Effector memory CD8-positive, alpha-beta T cell (primary cell): ENCODE data around the gene CCNK.

ENCODE experiments used
- ATAC-seq: fragments of 150-1000 bp; cut with Tn5 transposase; replicated peaks from 2 replicates; pipeline ENCODE4 v1.10.0; 2021; ENCODE audit warnings: mild to moderate bottlenecking, moderate library complexity
- DNase-seq, 3 experiments: peaks; one replicate each; pipeline ENCODE4 v3.0.0; 2021
- H3K27ac Mint-ChIP-seq, 2 donors: one replicate each; pipeline ENCODE4 v1.8.0; 2022; ENCODE audit warnings: mild to moderate bottlenecking in 2 of 2, mixed read lengths in 2 of 2, moderate library complexity in 2 of 2
- H3K27me3 Mint-ChIP-seq, 2 donors: one replicate each; pipeline ENCODE4 v1.8.0; 2022; ENCODE audit warnings: mixed read lengths in 2 of 2
- H3K36me3 Mint-ChIP-seq: one replicate; pipeline ENCODE4 v1.8.0; 2022; ENCODE audit warnings: mild to moderate bottlenecking, moderate library complexity, mixed read lengths; ENCODE audit not compliant: insufficient read depth
- H3K4me1 Mint-ChIP-seq, 2 donors: one replicate each; pipeline ENCODE4 v1.8.0; 2022; ENCODE audit warnings: low read depth in 2 of 2, mixed read lengths in 2 of 2
- H3K4me3 Mint-ChIP-seq, 2 donors: one replicate each; pipeline ENCODE4 v1.8.0; 2022; ENCODE audit warnings: mild to moderate bottlenecking in 2 of 2, mixed read lengths in 2 of 2, moderate library complexity in 2 of 2
- H3K9me3 Mint-ChIP-seq, 2 donors: one replicate each; pipeline ENCODE4 v1.8.0; 2022; ENCODE audit warnings: mixed read lengths in 2 of 2

The CCNK gene

DNA sequence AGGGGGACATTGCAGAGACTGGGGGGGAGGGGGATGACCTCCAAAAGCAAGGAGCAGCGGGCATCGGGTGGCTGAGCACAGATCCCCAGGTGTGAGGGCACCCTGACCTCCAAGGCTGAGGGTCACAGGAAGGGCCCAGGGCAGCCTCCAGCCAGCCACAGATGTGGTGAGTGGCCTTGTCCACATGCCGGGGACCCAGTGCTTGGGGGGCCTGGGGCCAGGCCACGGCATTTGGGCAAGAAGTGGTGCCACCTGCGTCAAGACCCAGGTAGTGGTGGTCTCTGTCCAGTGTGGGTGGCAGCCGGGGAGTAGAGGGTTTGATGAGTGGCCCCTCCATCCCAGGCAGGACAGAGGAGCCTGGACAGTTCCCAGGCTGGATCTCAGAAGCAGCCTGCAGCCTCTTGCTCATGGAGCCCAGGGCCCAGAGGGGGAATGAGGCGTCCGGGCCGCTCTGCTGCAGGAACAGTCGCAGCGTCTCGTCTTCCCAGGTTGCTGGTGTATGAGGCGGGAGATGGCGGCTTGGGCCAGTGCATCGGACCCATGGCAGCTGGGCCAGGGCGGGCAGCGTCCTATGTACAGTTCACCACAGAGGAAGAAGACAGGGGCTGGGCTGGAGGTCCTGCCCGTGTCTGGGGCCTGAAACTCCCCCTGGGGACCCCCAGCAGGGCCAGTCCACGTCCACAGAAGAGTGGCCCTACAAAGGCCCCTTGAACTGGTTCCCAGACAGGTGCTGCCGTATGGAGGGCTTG lies 33.5 kb downstream of the CCNK start:
- H3K27me3 Mint-ChIP-seq = no peaks in the 10 kb centered on the region
- no peak overlapping the region for H3K4me3 Mint-ChIP-seq
- peak overlapping the region; percentile 60 to 77 for H3K27ac Mint-ChIP-seq
- H3K4me1 Mint-ChIP-seq = peaks cover 0 to 2% of the 10 kb centered on the region in 2 donors
- H3K36me3 Mint-ChIP-seq = peaks cover 54% of the 10 kb centered on the region
- H3K9me3 Mint-ChIP-seq = no peaks in the 10 kb centered on the region
- no peak for ATAC-seq
- DNase-seq = no peak

DNA sequence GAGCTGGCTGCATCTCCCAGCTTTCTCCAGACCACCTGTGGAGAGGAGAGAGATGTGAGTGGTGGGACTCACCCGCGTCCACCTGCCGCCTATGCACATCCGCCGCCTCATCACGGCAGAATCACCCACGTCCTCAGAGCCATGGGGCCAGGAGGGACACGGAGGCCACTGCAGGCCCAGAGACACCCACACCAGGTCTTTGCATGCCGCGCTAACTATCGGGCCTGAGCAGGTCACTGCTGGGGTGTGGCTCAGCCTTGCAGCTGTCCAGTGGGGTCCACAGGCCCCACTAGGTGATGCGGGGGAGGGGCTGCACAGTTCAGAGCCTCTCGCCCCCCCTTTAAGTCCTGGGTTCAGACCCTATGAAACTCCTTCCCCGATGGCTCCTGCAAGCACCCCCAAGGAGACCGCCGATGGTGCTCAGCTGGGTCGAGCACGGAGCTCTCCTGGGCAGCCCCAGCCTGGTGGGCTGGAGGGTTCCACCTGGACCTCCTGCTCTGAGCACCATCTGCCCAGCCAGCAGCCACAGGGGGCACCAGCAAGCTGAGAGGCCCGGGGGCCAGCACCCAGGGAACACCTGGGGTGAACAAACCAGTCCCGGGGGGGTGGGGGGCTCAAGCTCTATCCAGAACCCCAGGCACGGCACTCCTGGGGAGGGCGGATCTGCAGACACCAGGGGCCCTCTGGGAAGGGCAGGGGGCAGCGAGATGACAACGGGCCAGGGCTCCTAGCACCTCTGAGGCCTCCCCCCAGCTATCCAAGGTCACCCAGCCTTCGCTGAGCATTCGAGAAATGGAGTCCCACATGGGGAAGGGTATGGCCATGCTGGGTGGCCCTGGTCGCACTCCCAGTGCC lies 34.3 kb downstream of the CCNK start:
- no peak for ATAC-seq
- H3K4me1 Mint-ChIP-seq = peaks cover 0 to 2% of the 10 kb centered on the region in 2 donors
- no peaks in the 10 kb centered on the region for H3K27me3 Mint-ChIP-seq
- peaks cover 53% of the 10 kb centered on the region for H3K36me3 Mint-ChIP-seq
- H3K4me3 Mint-ChIP-seq = no peak overlapping the region
- H3K9me3 Mint-ChIP-seq = no peaks in the 10 kb centered on the region
- no peak for DNase-seq
- H3K27ac Mint-ChIP-seq = peak overlapping the region in 1 of 2 donors; percentile 60

DNA sequence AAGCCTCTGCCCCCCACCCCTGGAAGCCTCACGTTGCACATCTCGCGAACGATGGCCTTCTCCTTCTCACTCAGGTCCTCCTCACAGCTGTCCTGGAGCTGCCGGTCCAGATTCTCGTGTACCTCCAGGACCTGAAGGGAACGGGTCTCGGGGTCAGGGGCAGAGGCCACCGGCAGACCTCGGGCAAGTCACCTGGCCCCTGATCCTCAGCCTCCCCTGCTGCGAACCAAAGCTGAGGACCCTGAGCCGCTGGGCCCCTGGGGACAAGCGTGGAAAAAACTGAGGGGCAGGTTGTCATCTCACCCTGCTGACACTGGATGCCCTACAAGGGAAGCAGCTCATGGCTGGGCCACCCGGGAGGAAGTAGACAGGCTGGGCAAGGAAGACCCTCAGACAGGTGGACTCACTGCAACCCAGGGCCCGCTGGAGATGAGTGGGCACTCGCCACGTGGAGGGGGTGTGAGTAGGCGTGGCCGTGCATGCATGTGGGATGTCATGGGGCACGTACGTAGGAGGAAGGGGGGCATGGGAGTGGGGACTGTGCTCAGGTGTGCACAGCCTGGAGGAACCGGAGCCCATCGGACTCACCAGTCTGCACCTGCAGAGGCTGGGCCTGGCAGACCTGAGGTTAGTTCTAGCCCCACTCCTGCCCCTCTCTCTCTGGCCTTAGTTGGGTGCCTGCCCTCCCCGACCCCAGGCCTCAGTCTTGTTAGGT lies 35.1 kb downstream of the CCNK start:
- no peaks in the 10 kb centered on the region for H3K27me3 Mint-ChIP-seq
- peaks cover 0 to 2% of the 10 kb centered on the region in 2 donors for H3K4me1 Mint-ChIP-seq
- no peaks in the 10 kb centered on the region for H3K9me3 Mint-ChIP-seq
- no peak overlapping the region for H3K4me3 Mint-ChIP-seq
- ATAC-seq (no peak), DNase-seq (no peak)
- H3K27ac Mint-ChIP-seq = peak overlapping the region in 1 of 2 donors; percentile 44
- H3K36me3 Mint-ChIP-seq = peaks cover 53% of the 10 kb centered on the region

DNA sequence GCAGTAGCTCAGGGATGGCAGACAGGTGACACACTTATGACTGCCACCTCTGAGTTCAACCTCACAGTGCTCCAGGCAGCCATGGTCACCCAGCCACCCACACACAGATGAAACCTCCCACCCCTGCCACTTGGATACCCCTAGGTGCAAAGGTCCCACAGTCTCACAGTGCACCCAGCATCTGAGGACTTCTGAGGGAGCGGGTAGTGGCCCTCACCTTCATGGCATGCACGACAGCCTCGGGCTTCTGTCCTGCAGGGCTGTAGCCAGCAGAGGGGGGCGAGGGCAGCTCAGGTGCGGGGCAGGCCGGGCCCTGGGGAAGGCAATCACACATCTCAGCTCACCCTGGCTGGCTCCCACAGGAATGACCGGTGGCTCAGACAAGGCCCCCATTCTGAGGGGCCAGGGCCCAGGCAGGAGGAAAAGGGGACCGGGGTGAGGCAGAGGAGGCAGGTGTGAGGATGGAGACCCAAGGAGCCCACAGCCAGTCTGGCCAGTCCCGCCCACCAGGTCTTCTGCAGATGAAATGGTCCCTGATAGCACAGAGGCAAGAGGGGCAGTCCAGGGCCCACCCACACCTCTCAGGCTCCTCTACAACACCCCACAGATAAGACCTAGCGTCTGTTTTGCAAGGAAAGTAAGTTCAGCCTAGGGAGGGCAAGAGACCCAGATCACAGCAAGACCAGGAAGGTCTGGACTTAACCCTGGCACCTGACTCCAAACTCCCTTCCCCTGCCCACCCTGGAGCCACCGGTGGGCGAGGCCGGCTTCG lies 35.8 kb downstream of the CCNK start:
- Mint-ChIP-seq H3K27ac (peak overlapping the region in 1 of 2 donors; percentile 44), H3K36me3 (peaks cover 48% of the 10 kb centered on the region), H3K4me1 (peaks cover 0 to 2% of the 10 kb centered on the region in 2 donors), H3K9me3 (no peaks in the 10 kb centered on the region), H3K4me3 (no peak overlapping the region), H3K27me3 (no peaks in the 10 kb centered on the region)
- DNase-seq = no peak
- ATAC-seq = no peak

DNA sequence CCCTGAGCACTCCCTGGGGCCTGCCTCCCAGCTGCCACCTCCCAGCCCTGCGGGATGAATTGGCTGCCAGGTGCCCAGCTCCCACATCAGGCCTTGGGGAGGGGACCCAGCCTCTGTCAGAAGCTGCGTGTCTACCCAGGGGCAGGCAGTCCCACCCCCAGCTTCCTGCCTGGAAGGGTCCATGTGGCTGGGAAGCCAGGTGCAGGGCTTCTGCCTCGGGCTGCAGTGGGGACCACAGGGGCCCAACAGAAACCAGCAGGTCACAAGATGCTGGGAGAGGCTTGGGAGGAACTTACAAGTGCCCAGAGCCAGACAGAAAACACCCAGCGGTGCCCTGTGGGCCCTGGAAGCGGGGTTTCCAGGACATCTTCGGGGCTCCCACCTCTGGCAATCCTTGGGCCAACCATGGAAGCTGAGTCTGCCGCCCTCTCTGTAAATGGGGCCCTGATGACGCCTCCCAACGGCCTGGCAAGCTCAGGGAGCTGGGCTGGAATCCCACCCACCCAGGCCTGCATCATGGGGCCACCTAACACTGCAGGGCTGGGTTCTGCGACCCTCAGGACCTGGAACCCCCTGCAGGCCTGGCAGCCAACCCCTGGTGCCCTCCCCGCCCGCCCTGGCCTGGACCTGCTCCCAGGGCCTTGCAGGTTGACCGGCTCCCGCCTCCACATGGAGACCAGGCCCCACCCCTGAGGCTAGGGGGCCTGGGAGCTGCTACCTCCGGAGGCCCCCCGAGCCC lies 36.6 kb downstream of the CCNK start:
- Mint-ChIP-seq H3K9me3 (no peaks in the 10 kb centered on the region), H3K4me3 (no peak overlapping the region), H3K4me1 (peaks cover 0 to 2% of the 10 kb centered on the region in 2 donors), H3K36me3 (peaks cover 42% of the 10 kb centered on the region), H3K27me3 (no peaks in the 10 kb centered on the region), H3K27ac (no peak overlapping the region)
- ATAC-seq (no peak), DNase-seq (no peak)

DNA sequence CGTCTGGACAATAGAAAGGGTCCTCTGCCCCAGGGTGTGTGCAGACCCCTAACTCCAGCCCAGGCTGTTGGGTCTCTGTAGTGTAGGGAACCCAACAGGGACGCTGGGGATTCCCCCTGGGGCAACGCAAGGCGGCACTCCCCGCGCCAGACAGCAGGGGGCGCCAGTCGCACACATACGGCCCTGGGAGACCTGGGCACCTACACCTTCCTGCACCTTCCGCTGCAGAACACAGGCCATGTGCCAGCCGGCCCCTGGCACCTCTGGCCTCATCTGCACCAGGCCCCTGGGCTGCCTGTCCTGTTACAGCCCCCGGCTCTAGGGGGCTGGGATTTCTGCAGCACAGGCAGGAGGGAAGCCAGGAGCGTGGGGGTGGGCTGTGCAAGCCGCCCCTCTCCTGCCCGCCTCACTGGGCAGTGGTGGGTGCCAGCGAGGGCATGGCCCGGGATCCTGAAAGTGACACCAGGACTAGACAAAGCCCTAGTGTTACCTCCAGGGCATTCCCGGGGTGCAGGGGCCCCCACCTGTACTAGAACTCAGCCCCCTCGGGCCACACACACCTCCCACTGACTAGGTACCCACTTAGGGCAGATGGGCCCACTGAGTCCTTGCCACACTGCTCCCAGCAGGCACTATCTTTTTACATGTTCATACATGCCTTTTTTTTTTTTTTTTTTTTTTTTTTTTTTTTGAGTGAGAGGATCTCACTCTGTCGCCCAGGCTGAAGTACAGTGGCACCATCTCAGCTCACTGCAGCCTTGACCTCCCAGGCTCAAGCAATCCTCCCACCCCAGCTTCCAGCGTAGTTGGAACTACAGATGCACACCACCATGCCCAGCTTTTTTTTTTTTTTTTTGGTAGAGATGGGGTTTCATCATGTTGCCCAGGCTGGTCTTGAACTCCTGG lies 37.5 kb downstream of the CCNK start:
- peaks cover 38% of the 10 kb centered on the region for H3K36me3 Mint-ChIP-seq
- H3K4me1 Mint-ChIP-seq = peaks cover 0 to 2% of the 10 kb centered on the region in 2 donors
- no peaks in the 10 kb centered on the region for H3K27me3 Mint-ChIP-seq
- ATAC-seq = peak; percentile 88
- H3K9me3 Mint-ChIP-seq = no peaks in the 10 kb centered on the region
- no peak overlapping the region for H3K27ac Mint-ChIP-seq
- no peak overlapping the region for H3K4me3 Mint-ChIP-seq
- peak; percentile 84 to 89 (median 86) for DNase-seq

DNA sequence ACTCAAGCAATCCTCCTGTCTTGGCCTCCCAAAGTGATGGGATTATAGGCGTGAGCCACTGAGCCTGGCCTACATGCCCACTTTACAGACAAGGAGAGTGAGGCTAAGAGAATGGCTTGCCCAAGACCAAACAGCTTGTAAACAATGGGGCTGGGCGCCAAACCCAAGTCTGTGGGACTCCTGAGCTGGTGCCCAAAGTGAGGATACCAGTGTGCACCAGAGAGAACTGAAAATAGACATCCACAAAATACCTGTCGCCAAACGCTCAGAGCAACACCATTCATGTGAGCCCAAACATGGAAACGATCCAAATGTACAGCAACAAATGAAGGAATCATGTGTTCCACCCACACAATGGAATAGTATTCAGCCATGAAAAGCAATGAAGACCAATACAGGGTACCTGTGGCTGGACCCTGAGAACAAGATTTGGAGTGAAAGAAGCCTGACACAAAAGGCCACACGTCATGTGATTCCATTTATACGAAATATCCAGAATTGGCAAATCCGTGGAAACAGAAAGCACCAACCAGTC lies 38.2 kb downstream of the CCNK start:
- ATAC-seq (no peak), DNase-seq (no peak)
- no peak overlapping the region for H3K4me3 Mint-ChIP-seq
- H3K36me3 Mint-ChIP-seq = peaks cover 31% of the 10 kb centered on the region
- H3K27me3 Mint-ChIP-seq = no peaks in the 10 kb centered on the region
- no peaks in the 10 kb centered on the region for H3K9me3 Mint-ChIP-seq
- no peak overlapping the region for H3K27ac Mint-ChIP-seq
- H3K4me1 Mint-ChIP-seq = peaks cover 0 to 2% of the 10 kb centered on the region in 2 donors

DNA sequence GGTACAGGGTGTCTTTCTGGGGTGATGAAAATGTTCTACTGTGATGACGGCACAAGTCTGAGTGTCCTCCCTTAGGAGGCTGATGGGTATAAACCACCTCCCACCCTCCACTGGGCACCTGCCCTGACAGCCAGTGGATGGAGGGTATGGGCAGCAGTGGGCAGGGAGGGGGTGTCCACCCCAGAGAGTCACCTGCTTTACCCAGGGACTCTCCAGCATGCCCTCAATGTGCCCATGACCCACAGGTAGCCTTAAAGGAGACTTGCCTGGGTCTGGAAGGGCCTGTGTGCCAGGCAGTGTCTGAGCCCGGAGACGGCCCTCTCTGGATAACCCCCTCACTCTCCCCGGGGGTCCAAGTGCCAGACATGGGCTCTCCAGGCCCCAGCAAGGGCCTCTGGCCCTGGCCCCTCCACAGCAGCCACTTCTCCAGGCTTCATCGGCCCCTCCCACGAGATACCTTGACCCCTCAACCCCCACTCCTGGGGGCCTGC lies 38.8 kb downstream of the CCNK start:
- ATAC-seq = no peak
- DNase-seq = no peak
- peaks cover under 1 to 4% of the 10 kb centered on the region in 2 donors for H3K4me1 Mint-ChIP-seq
- H3K36me3 Mint-ChIP-seq = peaks cover 25% of the 10 kb centered on the region
- no peak overlapping the region for H3K27ac Mint-ChIP-seq
- H3K27me3 Mint-ChIP-seq = no peaks in the 10 kb centered on the region
- H3K4me3 Mint-ChIP-seq = no peak overlapping the region
- H3K9me3 Mint-ChIP-seq = no peaks in the 10 kb centered on the region

DNA sequence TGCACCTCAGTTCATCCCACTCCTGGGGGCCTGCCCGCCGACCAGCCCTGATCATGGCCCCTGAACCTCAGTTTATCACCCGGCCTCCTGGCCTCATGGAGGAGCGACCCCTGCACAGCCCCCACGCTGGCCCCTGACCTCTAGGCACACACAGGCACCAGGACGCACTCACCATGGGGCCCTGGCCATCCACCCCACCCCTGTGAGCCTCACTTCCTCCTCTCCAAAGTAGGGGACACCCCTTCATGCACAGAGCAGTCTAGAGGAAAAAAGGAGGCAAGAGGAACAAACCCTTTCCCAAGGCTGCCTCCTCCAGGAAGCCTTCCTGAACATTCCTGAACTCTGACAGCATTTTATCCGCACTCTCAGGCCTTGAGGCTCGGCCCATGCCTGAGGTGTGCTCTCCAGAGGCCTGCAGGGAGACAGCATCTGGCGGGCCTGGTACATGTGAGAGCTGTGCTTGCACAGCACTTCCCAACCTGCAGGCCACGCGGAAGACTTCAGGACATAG lies 39.4 kb downstream of the CCNK start:
- DNase-seq (no peak), ATAC-seq (no peak)
- Mint-ChIP-seq H3K4me1 (peaks cover 6 to 9% of the 10 kb centered on the region in 2 donors), H3K9me3 (no peaks in the 10 kb centered on the region), H3K27ac (no peak overlapping the region), H3K4me3 (no peak overlapping the region), H3K27me3 (no peaks in the 10 kb centered on the region), H3K36me3 (peaks cover 19% of the 10 kb centered on the region)

DNA sequence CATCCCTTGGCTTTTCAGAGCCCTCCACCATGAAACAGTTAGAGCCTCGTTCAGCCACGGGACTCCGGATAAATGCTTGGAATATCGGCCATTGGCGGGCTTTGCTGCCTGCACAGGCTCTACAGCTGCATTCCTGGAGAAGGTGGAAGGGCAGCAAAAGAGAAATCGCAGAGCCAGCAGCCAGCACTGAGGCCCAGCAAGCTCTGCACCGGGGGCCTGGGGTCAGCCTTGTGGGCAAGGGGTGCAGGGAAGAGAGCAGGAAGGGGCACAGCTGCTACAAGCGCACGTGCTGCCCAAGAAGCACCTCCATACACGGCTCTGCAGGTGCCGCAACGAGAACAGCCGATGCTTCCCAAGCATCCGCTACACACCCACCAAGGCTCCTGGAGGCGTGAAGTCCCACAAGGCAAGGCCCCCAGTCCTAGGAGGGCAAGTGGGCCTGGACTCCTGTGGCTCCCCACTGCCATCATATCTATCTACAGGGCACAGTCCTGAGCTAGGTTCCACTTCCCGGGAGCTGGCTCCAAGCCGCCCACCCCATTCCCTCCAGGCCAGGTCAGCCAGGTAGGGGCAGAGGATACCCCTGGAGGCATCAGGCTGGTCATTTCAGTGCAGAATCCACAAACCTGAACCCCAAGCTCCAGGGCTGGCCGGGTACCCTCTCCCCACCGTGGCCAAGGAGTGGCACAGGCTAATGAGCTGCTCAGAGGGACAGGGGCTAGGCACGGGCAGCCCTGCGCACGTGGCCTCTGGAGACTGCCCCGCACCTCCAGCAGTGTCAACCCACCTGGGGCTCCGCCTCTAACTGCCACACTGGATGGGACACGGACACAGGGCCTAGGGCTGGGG lies 40.2 kb downstream of the CCNK start:
- Mint-ChIP-seq H3K27me3 (no peaks in the 10 kb centered on the region), H3K9me3 (no peaks in the 10 kb centered on the region), H3K4me1 (peaks cover 6 to 12% of the 10 kb centered on the region in 2 donors), H3K36me3 (peaks cover 12% of the 10 kb centered on the region), H3K27ac (no peak overlapping the region), H3K4me3 (no peak overlapping the region)
- DNase-seq = no peak
- no peak for ATAC-seq

DNA sequence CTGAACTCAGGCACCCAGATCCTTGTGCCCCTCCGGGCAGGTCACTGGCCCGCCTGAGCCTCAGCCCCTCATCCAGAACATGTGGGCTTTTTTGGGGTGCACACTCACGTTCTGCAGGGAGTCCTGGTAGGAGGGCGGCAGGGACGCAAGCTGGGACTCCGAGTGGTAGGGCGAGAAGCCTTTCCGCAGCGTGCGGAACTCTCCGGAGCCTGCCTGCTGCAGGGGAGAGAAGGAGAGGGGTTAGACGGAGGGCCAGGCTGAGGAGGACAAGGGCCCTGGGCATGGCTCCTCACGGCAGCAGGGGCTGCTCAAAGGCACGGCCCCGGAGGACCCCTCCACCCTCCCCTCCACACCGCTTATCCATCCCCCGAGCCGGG lies 40.8 kb downstream of the CCNK start:
- H3K9me3 Mint-ChIP-seq = no peaks in the 10 kb centered on the region
- H3K27ac Mint-ChIP-seq = no peak overlapping the region
- DNase-seq (no peak), ATAC-seq (no peak)
- peaks cover 12% of the 10 kb centered on the region for H3K36me3 Mint-ChIP-seq
- H3K27me3 Mint-ChIP-seq = no peaks in the 10 kb centered on the region
- no peak overlapping the region for H3K4me3 Mint-ChIP-seq
- H3K4me1 Mint-ChIP-seq = peaks cover 6 to 12% of the 10 kb centered on the region in 2 donors
